ENCODE results near the gene PHACTR3. TPM values are rescaled to one million over a fixed set of nuclear protein-coding genes. Genes with fewer than 3 reads are reported as not detected.

PHACTR3 gene
- total RNA-seq, 4 donors from 2014 or later: 0.26 to 3.2 (median 0.57) TPM

DNA sequence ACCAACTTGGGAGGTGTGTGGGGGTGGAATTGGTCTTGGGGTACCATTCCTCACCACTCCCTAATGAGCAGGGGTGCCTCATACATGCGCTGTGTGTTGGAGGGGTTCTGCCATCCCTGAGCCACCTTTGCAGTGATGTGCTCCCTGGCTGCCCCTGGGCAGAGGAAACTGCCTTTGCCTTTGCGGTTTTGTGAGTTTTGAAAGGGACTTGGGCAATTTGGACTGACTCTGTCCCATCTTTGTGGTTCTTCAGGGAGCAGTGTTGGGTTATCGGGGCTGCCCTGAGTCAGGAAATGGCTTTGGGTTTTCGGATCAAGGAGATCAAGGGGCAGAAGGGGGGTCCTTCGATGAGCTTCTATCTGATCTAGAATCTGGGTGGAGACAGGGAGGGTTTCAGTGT is 3.9 kb upstream of the PHACTR3 start:
- intact Hi-C loops (cut with DNase I; ENCODE audit: low total_unique reads): no loop called here
- Histone ChIP-seq H3K4me1 (no peaks in the 10 kb centered on the region), H3K36me3 (no peaks in the 10 kb centered on the region), H3K9me3 (no peaks in the 10 kb centered on the region), H3K27me3 (peaks cover 0 to 16% of the 10 kb centered on the region in 2 donors), H3K4me3 (no peak overlapping the region), H3K27ac (no peak overlapping the region)
- DNase-seq: no peak
- no peak for TF ChIP-seq POLR2A (IDR thresholded peaks at IDR 0.05)
- TF ChIP-seq, protein P1, sequence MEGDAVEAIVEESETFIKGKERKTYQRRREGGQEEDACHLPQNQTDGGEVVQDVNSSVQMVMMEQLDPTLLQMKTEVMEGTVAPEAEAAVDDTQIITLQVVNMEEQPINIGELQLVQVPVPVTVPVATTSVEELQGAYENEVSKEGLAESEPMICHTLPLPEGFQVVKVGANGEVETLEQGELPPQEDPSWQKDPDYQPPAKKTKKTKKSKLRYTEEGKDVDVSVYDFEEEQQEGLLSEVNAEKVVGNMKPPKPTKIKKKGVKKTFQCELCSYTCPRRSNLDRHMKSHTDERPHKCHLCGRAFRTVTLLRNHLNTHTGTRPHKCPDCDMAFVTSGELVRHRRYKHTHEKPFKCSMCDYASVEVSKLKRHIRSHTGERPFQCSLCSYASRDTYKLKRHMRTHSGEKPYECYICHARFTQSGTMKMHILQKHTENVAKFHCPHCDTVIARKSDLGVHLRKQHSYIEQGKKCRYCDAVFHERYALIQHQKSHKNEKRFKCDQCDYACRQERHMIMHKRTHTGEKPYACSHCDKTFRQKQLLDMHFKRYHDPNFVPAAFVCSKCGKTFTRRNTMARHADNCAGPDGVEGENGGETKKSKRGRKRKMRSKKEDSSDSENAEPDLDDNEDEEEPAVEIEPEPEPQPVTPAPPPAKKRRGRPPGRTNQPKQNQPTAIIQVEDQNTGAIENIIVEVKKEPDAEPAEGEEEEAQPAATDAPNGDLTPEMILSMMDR (IDR thresholded peaks at IDR 0.05): no peak

GRCh38 chr20:59602546-59603080 is 1.7 kb upstream of the PHACTR3 start:
- TF ChIP-seq, protein P1 (IDR thresholded peaks at IDR 0.05): no peak
- no peak for TF ChIP-seq POLR2A (IDR thresholded peaks at IDR 0.05)
- Histone ChIP-seq H3K4me3 (no peak overlapping the region), H3K4me1 (no peaks in the 10 kb centered on the region), H3K27me3 (peaks cover 0 to 22% of the 10 kb centered on the region in 2 donors), H3K27ac (no peak overlapping the region), H3K36me3 (no peaks in the 10 kb centered on the region), H3K9me3 (no peaks in the 10 kb centered on the region)
- intact Hi-C loops (cut with DNase I; ENCODE audit: low total_unique reads): no loop called here
- no peak for DNase-seq

DNA sequence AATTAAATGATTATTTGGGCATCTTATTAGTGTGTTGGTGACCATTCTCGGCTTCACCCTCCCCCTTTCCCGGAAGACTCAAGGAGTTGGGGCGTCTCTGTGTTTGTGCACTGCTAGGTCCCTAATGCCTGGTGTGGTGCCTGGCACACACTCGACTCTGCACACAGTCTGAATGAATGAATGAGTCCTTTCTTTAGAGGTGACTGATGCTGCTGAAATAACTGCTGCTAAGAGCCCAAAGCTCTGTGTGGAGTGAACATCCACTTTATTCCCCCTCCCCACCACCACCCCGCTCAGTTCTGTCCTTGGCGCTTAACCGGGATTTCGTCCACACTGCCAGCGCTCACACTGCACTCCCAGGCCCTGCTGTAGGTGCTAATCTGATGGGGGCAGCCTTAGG is 1.2 kb upstream of the PHACTR3 start:
- intact Hi-C loops (cut with DNase I; ENCODE audit: low total_unique reads): no loop called here
- TF ChIP-seq, protein P1 (IDR thresholded peaks at IDR 0.05): no peak
- no peak for TF ChIP-seq POLR2A (IDR thresholded peaks at IDR 0.05)

GRCh38 chr20:59604741-59605600 is 631 bp downstream of the PHACTR3 start:
- peaks cover 0 to 22% of the 10 kb centered on the region in 2 donors for H3K27me3 ChIP-seq
- H3K9me3 ChIP-seq: no peaks in the 10 kb centered on the region
- TF ChIP-seq POLR2A (IDR thresholded peaks at IDR 0.05): no peak
- H3K4me1 ChIP-seq: no peaks in the 10 kb centered on the region
- H3K36me3 ChIP-seq: no peaks in the 10 kb centered on the region
- DNase-seq: no peak
- H3K27ac ChIP-seq: no peak overlapping the region
- H3K4me3 ChIP-seq: no peak overlapping the region
- intact Hi-C loops (cut with DNase I; ENCODE audit: low total_unique reads): no loop called here

More for the DNA sequence above, 1.2 kb upstream of the PHACTR3 start:
- Histone ChIP-seq H3K36me3 (no peaks in the 10 kb centered on the region), H3K4me3 (no peak overlapping the region), H3K4me1 (no peaks in the 10 kb centered on the region), H3K9me3 (no peaks in the 10 kb centered on the region), H3K27ac (no peak overlapping the region), H3K27me3 (peaks cover 0 to 22% of the 10 kb centered on the region in 2 donors)
- DNase-seq: no peak

DNA sequence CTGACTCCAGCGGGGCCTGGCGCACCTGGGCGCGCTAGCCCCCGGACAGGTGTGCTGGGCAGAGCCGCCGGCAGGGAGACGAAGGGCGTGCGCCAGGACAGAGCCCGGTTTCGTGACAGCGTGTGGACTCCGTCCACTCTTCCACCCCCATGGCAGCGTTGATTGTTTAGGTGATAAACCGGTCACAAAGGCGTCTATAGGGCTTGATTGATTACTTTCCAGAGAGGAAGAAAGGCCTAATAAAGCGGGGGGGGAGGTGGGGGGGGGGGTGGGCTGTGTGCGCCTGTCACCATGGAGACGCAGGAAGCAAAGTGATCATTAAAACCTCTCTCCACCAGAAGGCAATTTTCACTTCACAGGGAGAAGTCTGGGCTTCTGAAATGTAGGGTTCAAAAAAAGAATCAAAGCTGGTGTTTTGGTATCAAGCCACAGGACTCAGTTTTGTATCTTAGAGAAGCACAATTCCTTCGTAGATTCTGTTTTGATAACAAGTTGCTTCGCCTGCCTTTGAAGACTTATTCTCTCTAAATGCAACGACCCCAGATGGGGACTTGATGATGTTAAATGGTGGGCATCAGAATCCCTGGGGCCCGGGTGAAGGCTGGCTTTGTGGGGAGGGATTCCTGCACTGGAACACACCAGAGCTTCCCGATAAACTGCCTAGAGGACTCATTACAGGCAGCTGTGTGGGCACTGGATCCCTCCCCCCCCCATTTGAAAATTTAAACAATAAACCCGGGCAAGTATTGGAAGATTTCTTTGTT is 1.4 kb downstream of the PHACTR3 start:
- Histone ChIP-seq H3K27ac (no peak overlapping the region), H3K4me1 (no peaks in the 10 kb centered on the region), H3K27me3 (peaks cover 0 to 22% of the 10 kb centered on the region in 2 donors), H3K4me3 (no peak overlapping the region), H3K36me3 (no peaks in the 10 kb centered on the region), H3K9me3 (no peaks in the 10 kb centered on the region)
- TF ChIP-seq POLR2A (IDR thresholded peaks at IDR 0.05): no peak
- TF ChIP-seq, protein P1 (IDR thresholded peaks at IDR 0.05): no peak
- intact Hi-C loops (cut with DNase I; ENCODE audit: low total_unique reads): no loop called here
- no peak for DNase-seq
